K562 (cell line): ENCODE results near the gene CNOT4. TPM values are rescaled to one million over a fixed set of nuclear protein-coding genes. Genes with fewer than 3 reads are reported as not detected.
A peak's percentile ranks its signal among the peaks of the same experiment; 100 is the strongest.

ENCODE experiments used
- BCOR ChIP-seq: fragments of 450-650 bp; IDR thresholded peaks from 2 replicates; pipeline ENCODE4 v1.6.1; 2016
- BDP1 ChIP-seq: IDR thresholded peaks from 3 replicates; pipeline ENCODE4 v1.6.1; 2011; ENCODE audit not compliant: insufficient read length, insufficient read depth
- CBX3 ChIP-seq, 2 experiments: IDR thresholded peaks; 1 replicate in 1 of 2; 2 replicates in 1 of 2; pipeline ENCODE4 v1.6.1; 2012; ENCODE audit warnings: inconsistent platforms in 2 of 2, low read length in 2 of 2, borderline replicate concordance in 1 of 2, control low read depth in 1 of 2
- CBX8 ChIP-seq: fragments of 200-600 bp; sonication (generic); IDR thresholded peaks from 2 replicates; pipeline ENCODE4 v1.6.1; 2012; ENCODE audit warnings: borderline replicate concordance, mixed run types, low read depth, mild to moderate bottlenecking, moderate library complexity, mixed read lengths, low read length, control low read depth, inconsistent platforms; ENCODE audit not compliant: poor library complexity, severe bottlenecking; ENCODE audit errors: extremely low read depth
- CHD2 ChIP-seq: IDR thresholded peaks from 2 replicates; pipeline ENCODE4 v1.6.1; 2011; ENCODE audit warnings: low read depth, low read length
- DPF2 ChIP-seq: fragments of 450-650 bp; IDR thresholded peaks from 2 replicates; pipeline ENCODE4 v1.6.1; 2016
- ESRRA ChIP-seq: fragments of 450-650 bp; IDR thresholded peaks from 2 replicates; pipeline ENCODE4 v1.6.1; 2014; ENCODE audit warnings: low read depth, mild to moderate bottlenecking, moderate library complexity, borderline replicate concordance
- ETS2 ChIP-seq: IDR thresholded peaks from 2 replicates; pipeline ENCODE4 v1.6.1; 2016; ENCODE audit warnings: borderline replicate concordance, missing genetic modification characterization, mild to moderate bottlenecking, moderate library complexity, missing compliant biosample characterization; ENCODE audit not compliant: poor library complexity, severe bottlenecking
- GATAD2B ChIP-seq: fragments of 450-650 bp; IDR thresholded peaks from 2 replicates; pipeline ENCODE4 v1.6.1; 2017; ENCODE audit warnings: mild to moderate bottlenecking, borderline replicate concordance
- HOMEZ ChIP-seq: fragments of 250-450 bp; sonication (Bioruptor Pico); IDR thresholded peaks from 2 replicates; pipeline ENCODE4 v1.4.0; 2020; ENCODE audit warnings: mild to moderate bottlenecking, moderate library complexity
- PATZ1 ChIP-seq: fragments of 250-450 bp; sonication (Bioruptor Pico); IDR thresholded peaks from 2 replicates; pipeline ENCODE4 v1.5.0; 2020; ENCODE audit warnings: mild to moderate bottlenecking, borderline replicate concordance
- SRSF1 ChIP-seq: fragments of 200-400 bp; formaldehyde crosslinking; IDR thresholded peaks from 2 replicates; pipeline ENCODE4 v1.6.1; 2017; ENCODE audit warnings: mild to moderate bottlenecking, low read depth, low read length, moderate library complexity
- STAT5B ChIP-seq: fragments of 250-450 bp; sonication (Bioruptor Pico); IDR thresholded peaks from 2 replicates; pipeline ENCODE4 v1.8.0; 2021; ENCODE audit warnings: mild to moderate bottlenecking, inconsistent platforms
- ZBTB12 ChIP-seq: fragments of 250-450 bp; sonication (Bioruptor Pico); IDR thresholded peaks from 2 replicates; pipeline ENCODE4 v1.4.0; 2020
- ZNF146 ChIP-seq: IDR thresholded peaks from one replicate; pipeline ENCODE4 v1.6.1; 2018; ENCODE audit warnings: missing compliant biosample characterization; ENCODE audit not compliant: unreplicated experiment
- ZNF41 ChIP-seq: fragments of 250-450 bp; sonication (Bioruptor Pico); conservative IDR thresholded peaks from 2 replicates; pipeline ENCODE4 v1.4.0; 2020; ENCODE audit warnings: mild to moderate bottlenecking
- polyA plus RNA-seq, 8 experiments: library from polyadenylated mRNA; depleted of rRNA in 4 of 8; stranded (reverse) in 5 of 8; unstranded in 3 of 8; fragments of >200 nt; fragmentation: Nextera tagmentation in 2 of 8; fragmentation: Illumina TruSeq in 1 of 8; extraction: Ambion mirVana in 2 of 8; extraction: Trizol in 1 of 8; gene quantifications; 2 replicates each; pipeline versions ENCODE4 v1.2.1 to v1.2.3, GENCODE V29; 2011 to 2014; ENCODE audit warnings: inconsistent platforms in 1 of 8, missing spikeins in 1 of 8
- total RNA-seq, 7 experiments: library from RNA; depleted of rRNA in 6 of 7; stranded (reverse); fragments of >200 nt in 6 of 7; fragmentation: Illumina TruSeq in 2 of 7; extraction: Trizol in 2 of 7; gene quantifications; 2 replicates each; pipeline versions ENCODE4 v1.2.1 to v1.2.3, GENCODE V29; 2011 to 2021; ENCODE audit warnings: low replicate concordance in 1 of 7
- TF ChIP-seq, protein P1 (sequence below): sonication (generic); formaldehyde crosslinking; IDR thresholded peaks from 2 replicates; pipeline ENCODE4 v1.8.0; 2022; ENCODE audit warnings: mild to moderate bottlenecking, missing genetic modification reagents, borderline replicate concordance
- TF ChIP-seq, protein P2 (sequence below): fragments of 450-650 bp; formaldehyde crosslinking; IDR thresholded peaks from 2 replicates; pipeline ENCODE4 v1.4.0; 2020; ENCODE audit warnings: mild to moderate bottlenecking, mixed read lengths

The CNOT4 gene
- total and polyA plus RNA-seq, 9 of the 15 experiments (the other 6 are each of a cell fraction or from before 2014, with no cell fraction given): 8.6 to 24.1 (median 15.4) TPM

DNA sequence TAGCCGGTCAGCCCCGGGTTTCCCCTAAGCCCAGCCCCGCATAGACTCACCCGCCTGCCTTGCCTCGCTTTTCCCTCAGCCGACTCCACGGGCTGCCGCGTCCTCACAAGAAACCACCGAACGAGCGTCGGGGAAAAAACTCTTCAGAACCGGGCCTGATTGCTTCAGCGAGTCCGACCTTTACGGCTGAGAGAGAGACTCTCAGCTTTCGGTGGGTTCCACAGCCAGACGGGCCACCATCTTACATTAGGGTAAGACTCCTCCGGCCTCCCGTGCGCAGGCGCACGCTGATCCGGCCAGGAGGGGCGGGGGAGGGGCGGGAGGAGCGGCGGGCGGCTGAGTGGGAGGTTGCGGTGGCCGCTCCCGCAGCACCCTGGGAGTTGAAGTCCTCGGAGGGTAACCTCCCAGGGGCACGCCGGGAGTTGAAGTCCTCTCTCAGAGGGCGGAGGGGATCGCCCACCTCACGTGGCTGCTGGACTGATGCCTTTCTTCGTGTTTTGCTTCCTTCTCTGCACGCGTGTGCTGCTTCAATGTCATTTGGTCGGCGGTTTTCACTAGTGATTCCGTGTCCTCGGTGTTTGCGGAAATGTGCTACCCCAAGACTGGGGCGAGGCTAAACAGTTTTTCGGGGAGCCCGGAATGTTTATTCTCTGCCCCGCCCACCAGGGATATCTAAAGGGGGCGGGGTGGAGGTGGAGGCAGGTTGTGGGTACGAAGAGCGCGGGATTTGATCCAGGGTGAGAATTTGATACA is at the start of gene CNOT4 (continued):
- TF ChIP-seq DPF2: peak; percentile 61
- peak in 1 of 2 experiments; percentile 7; a peak in 1 of 3 replicates for TF ChIP-seq CBX3 (IDR thresholded peaks at IDR 0.05; ENCODE audit: borderline replicate concordance in 1 of 2, low read length in 2 of 2)
- TF ChIP-seq CHD2: peak; percentile 64
- no peak for TF ChIP-seq PATZ1 (CRISPR knock-in tag)
- no peak for TF ChIP-seq STAT5B (CRISPR knock-in tag)
- TF ChIP-seq BDP1: no peak
- TF ChIP-seq ETS2 (tag): no peak
- no peak; the same call in 1 of the 2 replicates for TF ChIP-seq BCOR
- TF ChIP-seq ESRRA: peak; percentile 60
- TF ChIP-seq, protein P1, sequence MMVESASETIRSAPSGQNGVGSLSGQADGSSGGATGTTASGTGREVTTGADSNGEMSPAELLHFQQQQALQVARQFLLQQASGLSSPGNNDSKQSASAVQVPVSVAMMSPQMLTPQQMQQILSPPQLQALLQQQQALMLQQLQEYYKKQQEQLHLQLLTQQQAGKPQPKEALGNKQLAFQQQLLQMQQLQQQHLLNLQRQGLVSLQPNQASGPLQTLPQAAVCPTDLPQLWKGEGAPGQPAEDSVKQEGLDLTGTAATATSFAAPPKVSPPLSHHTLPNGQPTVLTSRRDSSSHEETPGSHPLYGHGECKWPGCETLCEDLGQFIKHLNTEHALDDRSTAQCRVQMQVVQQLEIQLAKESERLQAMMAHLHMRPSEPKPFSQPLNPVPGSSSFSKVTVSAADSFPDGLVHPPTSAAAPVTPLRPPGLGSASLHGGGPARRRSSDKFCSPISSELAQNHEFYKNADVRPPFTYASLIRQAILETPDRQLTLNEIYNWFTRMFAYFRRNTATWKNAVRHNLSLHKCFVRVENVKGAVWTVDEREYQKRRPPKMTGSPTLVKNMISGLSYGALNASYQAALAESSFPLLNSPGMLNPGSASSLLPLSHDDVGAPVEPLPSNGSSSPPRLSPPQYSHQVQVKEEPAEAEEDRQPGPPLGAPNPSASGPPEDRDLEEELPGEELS (CRISPR knock-in tag): peak; percentile 79; the same call in 1 of the 2 replicates
- TF ChIP-seq GATAD2B: peak; percentile 36; the same call in 1 of the 2 replicates
- TF ChIP-seq SRSF1: no peak
- TF ChIP-seq ZBTB12: no peak; the same call in 1 of the 2 replicates
- TF ChIP-seq CBX8: no peak
- TF ChIP-seq ZNF146 (CRISPR knock-in tag): peak; percentile 23
- TF ChIP-seq, protein P2, sequence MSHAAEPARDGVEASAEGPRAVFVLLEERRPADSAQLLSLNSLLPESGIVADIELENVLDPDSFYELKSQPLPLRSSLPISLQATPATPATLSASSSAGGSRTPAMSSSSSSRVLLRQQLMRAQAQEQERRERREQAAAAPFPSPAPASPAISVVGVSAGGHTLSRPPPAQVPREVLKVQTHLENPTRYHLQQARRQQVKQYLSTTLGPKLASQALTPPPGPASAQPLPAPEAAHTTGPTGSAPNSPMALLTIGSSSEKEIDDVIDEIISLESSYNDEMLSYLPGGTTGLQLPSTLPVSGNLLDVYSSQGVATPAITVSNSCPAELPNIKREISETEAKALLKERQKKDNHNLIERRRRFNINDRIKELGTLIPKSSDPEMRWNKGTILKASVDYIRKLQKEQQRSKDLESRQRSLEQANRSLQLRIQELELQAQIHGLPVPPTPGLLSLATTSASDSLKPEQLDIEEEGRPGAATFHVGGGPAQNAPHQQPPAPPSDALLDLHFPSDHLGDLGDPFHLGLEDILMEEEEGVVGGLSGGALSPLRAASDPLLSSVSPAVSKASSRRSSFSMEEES (CRISPR knock-in tag): no peak; the same call in 1 of the 2 replicates
- TF ChIP-seq HOMEZ: no peak; the same call in 1 of the 2 replicates
- TF ChIP-seq ZNF41 (CRISPR knock-in tag): 0 out of 2 replicates have a peak, but pooled peaks have one; percentile 45
